Osteocyte (in vitro differentiated cells): ENCODE results near the gene HECW1. TPM values are rescaled to one million over a fixed set of nuclear protein-coding genes. Genes with fewer than 3 reads are reported as not detected.

Experiments used
- DNase-seq: peaks from one replicate; pipeline ENCODE4 v3.0.0; 2021; ENCODE audit warnings: mixed read lengths; ENCODE audit not compliant: unreplicated experiment; ENCODE audit errors: extremely low spot score
- H3K27ac Mint-ChIP-seq: one replicate; pipeline ENCODE4 v1.8.0; 2021; ENCODE audit warnings: mild to moderate bottlenecking, mixed read lengths; ENCODE audit not compliant: unreplicated experiment
- H3K27me3 Mint-ChIP-seq: one replicate; pipeline ENCODE4 v1.8.0; 2021; ENCODE audit warnings: mixed read lengths; ENCODE audit not compliant: unreplicated experiment
- H3K36me3 Mint-ChIP-seq: one replicate; pipeline ENCODE4 v1.8.0; 2021; ENCODE audit warnings: mixed read lengths; ENCODE audit not compliant: unreplicated experiment
- H3K4me1 Mint-ChIP-seq: one replicate; pipeline ENCODE4 v1.8.0; 2021; ENCODE audit warnings: mixed read lengths; ENCODE audit not compliant: unreplicated experiment
- H3K4me3 Mint-ChIP-seq: one replicate; pipeline ENCODE4 v1.8.0; 2021; ENCODE audit warnings: mild to moderate bottlenecking, moderate library complexity, mixed read lengths; ENCODE audit not compliant: unreplicated experiment
- H3K9me3 Mint-ChIP-seq: one replicate; pipeline ENCODE4 v1.8.0; 2021; ENCODE audit warnings: mixed read lengths; ENCODE audit not compliant: unreplicated experiment
- total RNA-seq: library from RNA; stranded (reverse); gene quantifications from 2 replicates; pipeline ENCODE4 v1.2.1, GENCODE V29; 2021
- TF ChIP-seq, protein P1 (sequence below): fragments of 200-600 bp; sonication (generic); IDR thresholded peaks from 2 replicates; pipeline ENCODE4 v1.5.0; 2021; ENCODE audit warnings: antibody characterized with exemption, mild to moderate bottlenecking, moderate library complexity

Gene HECW1
- total RNA-seq, 1 donor from 2014 or later = 0.16 TPM

DNA sequence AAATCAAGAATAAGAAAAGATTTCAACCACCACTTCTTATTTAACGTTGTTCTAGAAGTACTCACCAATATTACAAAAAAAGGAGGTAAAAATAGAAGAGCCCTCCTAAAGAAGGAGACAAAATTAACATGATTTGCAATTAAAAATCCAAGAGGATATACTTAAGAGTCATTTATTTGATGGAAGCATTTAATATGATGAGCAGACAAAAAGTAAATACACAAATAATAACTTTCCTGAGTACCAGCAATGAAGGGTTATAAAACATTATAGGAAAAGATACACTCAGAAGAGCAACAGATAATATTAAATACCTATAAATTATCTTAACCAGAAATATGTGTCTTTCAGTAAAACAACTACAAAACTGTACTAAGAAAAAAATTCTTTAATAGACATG is 363.5 kb downstream of the HECW1 start:
- Mint-ChIP-seq H3K4me3 (no peak overlapping the region), H3K27me3 (peaks cover 20% of the 10 kb centered on the region), H3K27ac (no peak overlapping the region), H3K4me1 (peaks cover 3% of the 10 kb centered on the region), H3K36me3 (no peaks in the 10 kb centered on the region), H3K9me3 (no peaks in the 10 kb centered on the region)
- DNase-seq = no peak
- TF ChIP-seq, protein P1, sequence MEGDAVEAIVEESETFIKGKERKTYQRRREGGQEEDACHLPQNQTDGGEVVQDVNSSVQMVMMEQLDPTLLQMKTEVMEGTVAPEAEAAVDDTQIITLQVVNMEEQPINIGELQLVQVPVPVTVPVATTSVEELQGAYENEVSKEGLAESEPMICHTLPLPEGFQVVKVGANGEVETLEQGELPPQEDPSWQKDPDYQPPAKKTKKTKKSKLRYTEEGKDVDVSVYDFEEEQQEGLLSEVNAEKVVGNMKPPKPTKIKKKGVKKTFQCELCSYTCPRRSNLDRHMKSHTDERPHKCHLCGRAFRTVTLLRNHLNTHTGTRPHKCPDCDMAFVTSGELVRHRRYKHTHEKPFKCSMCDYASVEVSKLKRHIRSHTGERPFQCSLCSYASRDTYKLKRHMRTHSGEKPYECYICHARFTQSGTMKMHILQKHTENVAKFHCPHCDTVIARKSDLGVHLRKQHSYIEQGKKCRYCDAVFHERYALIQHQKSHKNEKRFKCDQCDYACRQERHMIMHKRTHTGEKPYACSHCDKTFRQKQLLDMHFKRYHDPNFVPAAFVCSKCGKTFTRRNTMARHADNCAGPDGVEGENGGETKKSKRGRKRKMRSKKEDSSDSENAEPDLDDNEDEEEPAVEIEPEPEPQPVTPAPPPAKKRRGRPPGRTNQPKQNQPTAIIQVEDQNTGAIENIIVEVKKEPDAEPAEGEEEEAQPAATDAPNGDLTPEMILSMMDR = no peak

DNA sequence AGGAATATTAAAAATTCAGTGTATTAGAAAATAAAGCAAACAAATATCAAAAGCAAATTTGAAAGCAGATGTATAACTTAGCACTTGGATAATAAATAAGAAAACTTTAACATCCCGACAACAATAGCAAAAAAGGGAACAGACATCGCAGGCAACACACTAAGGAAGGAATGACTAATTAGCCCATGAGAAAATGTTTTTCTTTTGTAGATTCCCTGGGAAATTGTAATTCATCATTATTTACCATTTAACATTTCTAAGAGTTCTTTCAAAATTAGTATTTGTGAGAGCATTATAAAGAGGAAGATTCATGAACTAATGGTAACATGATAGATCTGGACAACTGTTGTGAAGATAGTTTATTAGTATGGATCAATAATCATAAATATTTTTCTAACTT is 364.4 kb downstream of the HECW1 start:
- Mint-ChIP-seq H3K9me3 (no peaks in the 10 kb centered on the region), H3K27ac (no peak overlapping the region), H3K4me1 (peaks cover 5% of the 10 kb centered on the region), H3K36me3 (no peaks in the 10 kb centered on the region), H3K27me3 (peaks cover 20% of the 10 kb centered on the region), H3K4me3 (no peak overlapping the region)
- TF ChIP-seq, protein P1 = no peak
- no peak for DNase-seq

DNA sequence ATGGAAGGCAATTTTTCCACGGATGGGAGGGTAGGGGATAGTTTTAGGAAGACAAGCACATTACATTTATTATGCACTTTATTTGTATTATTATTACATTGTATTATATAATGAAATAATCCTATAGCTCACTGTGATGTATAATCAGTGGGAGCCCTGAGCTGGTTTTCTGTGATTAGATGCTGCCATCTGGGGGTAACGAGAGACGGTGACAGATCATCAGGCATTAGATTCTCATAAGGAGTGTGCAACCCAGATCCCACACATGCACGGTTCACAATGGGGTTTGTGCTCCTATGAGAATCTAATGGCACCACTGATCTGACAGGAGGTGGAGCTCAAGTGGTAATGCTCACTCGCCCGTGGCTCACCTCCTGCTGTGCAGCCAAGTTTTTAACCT is 366.6 kb downstream of the HECW1 start:
- no peak overlapping the region for H3K27ac Mint-ChIP-seq

DNA sequence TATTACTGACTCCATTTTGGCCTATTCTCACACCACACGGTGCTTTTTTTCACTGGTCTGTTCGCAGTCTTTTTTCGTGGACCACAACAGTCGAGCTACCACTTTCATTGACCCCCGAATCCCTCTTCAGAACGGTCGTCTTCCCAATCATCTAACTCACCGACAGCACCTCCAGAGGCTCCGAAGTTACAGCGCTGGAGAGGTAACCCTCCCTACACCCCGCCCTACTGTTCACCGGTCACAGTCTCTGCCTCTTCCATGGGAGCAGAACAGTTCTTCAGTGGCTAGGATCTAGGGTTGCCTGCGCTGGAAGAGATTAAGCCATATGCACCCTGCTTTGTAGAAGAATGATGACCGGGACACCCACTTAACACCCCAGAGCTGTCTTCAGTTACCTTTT is 367.1 kb downstream of the HECW1 start:
- no peak for DNase-seq
- no peaks in the 10 kb centered on the region for H3K36me3 Mint-ChIP-seq
- H3K27ac Mint-ChIP-seq = no peak overlapping the region
- peaks cover 13% of the 10 kb centered on the region for H3K4me1 Mint-ChIP-seq
- peaks cover 15% of the 10 kb centered on the region for H3K27me3 Mint-ChIP-seq
- TF ChIP-seq, protein P1 = no peak
- H3K4me3 Mint-ChIP-seq = no peak overlapping the region
- H3K9me3 Mint-ChIP-seq = no peaks in the 10 kb centered on the region

More for the DNA sequence above, 366.6 kb downstream of the HECW1 start:
- no peak for DNase-seq
- peaks cover 13% of the 10 kb centered on the region for H3K4me1 Mint-ChIP-seq
- H3K4me3 Mint-ChIP-seq = no peak overlapping the region
- H3K9me3 Mint-ChIP-seq = no peaks in the 10 kb centered on the region
- TF ChIP-seq, protein P1 = no peak
- H3K27me3 Mint-ChIP-seq = peaks cover 15% of the 10 kb centered on the region
- no peaks in the 10 kb centered on the region for H3K36me3 Mint-ChIP-seq

DNA sequence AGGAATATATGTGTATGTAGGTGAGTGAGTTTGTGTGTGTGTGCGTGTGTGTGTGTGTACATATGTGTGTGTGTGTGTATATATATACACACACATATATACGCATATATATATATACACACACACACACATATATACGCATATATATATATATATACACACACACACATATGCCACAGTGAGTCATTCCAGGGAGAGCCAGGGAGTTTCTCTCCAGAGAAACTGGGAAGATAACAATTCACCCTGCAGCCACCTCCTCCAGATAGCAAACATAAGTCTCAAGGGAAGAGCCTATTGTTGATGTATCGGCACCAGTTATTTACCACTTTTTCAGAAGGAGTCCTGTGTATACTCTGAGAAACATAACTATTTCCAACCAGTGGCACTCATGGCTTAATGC is 368.1 kb downstream of the HECW1 start:
- no peak for DNase-seq

More for the DNA sequence above, 368.1 kb downstream of the HECW1 start:
- no peak overlapping the region for H3K27ac Mint-ChIP-seq
- H3K27me3 Mint-ChIP-seq = peaks cover 11% of the 10 kb centered on the region
- H3K9me3 Mint-ChIP-seq = no peaks in the 10 kb centered on the region
- no peaks in the 10 kb centered on the region for H3K36me3 Mint-ChIP-seq
- TF ChIP-seq, protein P1 = no peak
- H3K4me1 Mint-ChIP-seq = peaks cover 13% of the 10 kb centered on the region
- no peak overlapping the region for H3K4me3 Mint-ChIP-seq
